BLaER1 treated with 17β-estradiol and CSF1 and Interleukin-3, amounts not matched to agents 10 nM and 100 nM (cell line): ENCODE measurements around the gene PSMD5.

Experiments used
- H3K27ac ChIP-seq, 11 experiments: shearing (Covaris generic); formaldehyde crosslinking; 2 replicates each; pipeline ENCODE4 v1.8.1; 2022
- H3K27me3 ChIP-seq, 11 experiments: shearing (Covaris generic); formaldehyde crosslinking; 2 replicates each; pipeline ENCODE4 v1.8.1; 2022
- H3K36me3 ChIP-seq, 11 experiments: shearing (Covaris generic); formaldehyde crosslinking; 2 replicates each; pipeline ENCODE4 v1.8.1; 2022
- H3K4me1 ChIP-seq, 10 experiments: shearing (Covaris generic); formaldehyde crosslinking; 2 replicates each; pipeline ENCODE4 v1.8.1; 2022
- H3K4me2 ChIP-seq, 11 experiments: shearing (Covaris generic); formaldehyde crosslinking; 2 replicates each; pipeline ENCODE4 v1.8.1; 2022
- H3K4me3 ChIP-seq, 10 experiments: shearing (Covaris generic); formaldehyde crosslinking; 2 replicates each; pipeline ENCODE4 v1.8.1; 2022
- H3K9ac ChIP-seq, 11 experiments: shearing (Covaris generic); formaldehyde crosslinking; 2 replicates each; pipeline ENCODE4 v1.8.1; 2022
- H3K9me3 ChIP-seq, 11 experiments: shearing (Covaris generic); formaldehyde crosslinking; replicated peaks in 1 of 11; 2 replicates each; pipeline ENCODE4 v1.8.1; 2022
- H4K20me1 ChIP-seq, 11 experiments: shearing (Covaris generic); formaldehyde crosslinking; 2 replicates each; pipeline ENCODE4 v1.8.1; 2022
- Cebpa-rat ChIP-seq, 11 experiments: shearing (Covaris generic); IDR thresholded peaks; 2 replicates each; pipeline ENCODE4 v1.8.1; 2022

Gene PSMD5

DNA sequence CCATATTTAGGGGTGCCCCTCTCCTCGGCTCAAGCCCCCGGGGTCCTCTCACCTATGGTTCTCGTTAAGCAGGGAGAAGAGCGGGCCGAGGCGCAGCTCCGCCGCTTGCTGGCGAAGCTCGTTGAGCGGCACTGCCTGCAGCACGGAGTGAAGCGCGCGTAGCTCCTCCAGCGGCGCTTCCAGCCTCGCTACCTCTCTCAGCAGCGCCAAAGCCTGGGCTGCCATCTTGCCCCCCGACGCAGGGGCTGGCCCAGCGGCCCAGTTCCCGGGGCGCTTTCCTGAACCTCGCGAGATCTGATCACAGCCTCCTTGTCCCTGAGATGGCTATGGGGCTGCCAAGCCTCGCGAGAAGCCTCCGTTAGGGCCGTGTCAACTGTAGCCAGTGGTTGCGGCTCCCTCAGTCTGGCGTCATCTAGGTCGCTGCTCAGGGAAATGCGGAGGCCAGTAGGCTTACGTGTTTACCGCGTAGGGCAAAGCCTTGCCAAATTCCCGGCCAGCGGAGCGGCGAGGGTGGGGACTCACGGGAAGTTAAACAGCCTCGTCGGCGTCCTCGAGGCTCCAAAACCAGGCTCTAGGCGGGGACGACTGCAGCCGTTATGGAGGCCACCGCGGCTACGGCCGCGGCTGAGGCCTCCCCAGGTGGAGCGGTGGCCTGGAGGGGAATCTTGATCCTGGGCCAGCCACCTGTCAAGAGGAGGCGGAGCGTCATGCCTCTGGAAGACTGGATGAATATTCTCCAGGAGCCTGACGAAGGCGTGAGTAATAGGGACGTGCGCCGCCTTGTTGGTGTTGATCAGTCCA lies at the start of gene PSMD5:
PSMD5 (minus strand) TSS at position 238 of the 801 bp plus-strand sequence; CDS start at position 225, 13 bp downstream.
- Histone ChIP-seq H3K9me3 (peaks cover 18 to 36% (median 32%) of the 10 kb centered on the region in 11 experiments), H4K20me1 (no peaks in the 10 kb centered on the region), H3K36me3 (no peaks in the 10 kb centered on the region; a peak in 1 of 22 replicates), H3K4me3 (peak within 1 kb of the TSS; percentile 32 to 68 (median 53)), H3K4me2 (peak within 1 kb of the TSS; percentile 44 to 74 (median 63)), H3K9ac (peak within 1 kb of the TSS; percentile 17 to 74 (median 63); a peak in 21 of 22 replicates), H3K27me3 (peaks cover 25 to 39% (median 31%) of the 10 kb centered on the region in 11 experiments), H3K4me1 (peaks cover 0 to 10% (median 3%) of the 10 kb centered on the region in 10 experiments; a peak in 3 of 20 replicates), H3K27ac (peak within 1 kb of the TSS in 8 of 11 experiments; percentile 24 to 58 (median 50); a peak in 13 of 22 replicates)
- TF ChIP-seq Cebpa-rat (IDR thresholded peaks at IDR 0.05) = no peak

DNA sequence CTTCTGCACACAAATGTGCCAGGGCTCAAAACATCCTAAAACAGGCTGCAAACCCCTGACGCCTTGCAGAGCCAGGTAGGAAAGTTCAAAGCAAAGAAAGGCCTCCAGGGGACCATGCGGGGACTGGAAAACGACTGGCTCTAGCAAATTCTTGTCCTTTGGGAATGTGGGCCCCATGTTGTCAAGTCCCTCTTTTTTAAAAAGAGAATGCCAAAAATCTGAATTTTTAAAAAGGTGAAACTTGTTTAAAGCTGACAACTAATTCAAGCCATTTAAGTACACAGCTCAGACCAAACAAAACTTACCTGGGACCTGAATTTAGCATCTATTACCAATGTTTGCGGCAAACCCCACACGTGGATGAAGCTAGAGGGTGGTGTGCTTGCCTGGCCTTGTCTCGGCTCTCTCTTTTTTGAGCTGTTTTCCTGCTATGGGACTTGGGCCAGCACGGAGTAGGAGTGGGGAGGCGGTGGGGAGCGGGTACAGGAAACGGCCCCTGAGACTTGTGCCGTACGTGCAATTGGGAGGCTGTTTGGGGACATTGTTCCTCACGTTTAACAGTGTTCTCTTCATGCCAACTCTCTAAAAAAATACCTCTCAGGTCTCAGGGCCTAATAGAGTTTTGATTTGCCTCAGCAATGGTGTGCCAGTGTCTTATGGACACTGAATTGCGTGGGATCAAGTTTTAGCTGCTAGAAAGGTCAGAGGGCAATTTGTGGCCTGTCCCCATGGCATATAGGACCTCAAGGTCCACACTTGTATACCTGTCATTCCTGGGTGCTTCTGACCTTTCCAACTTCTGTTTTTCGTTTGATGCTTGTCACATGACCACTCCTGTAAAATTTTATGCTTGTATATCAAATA lies 49.4 kb upstream of the PSMD5 start:
- H3K4me2 ChIP-seq = peak overlapping the region; percentile 49 to 94 (median 77)
- H3K27ac ChIP-seq = peak overlapping the region in 10 of 11 experiments; percentile 22 to 94 (median 78); a peak in 19 of 22 replicates
- H3K9ac ChIP-seq = peak overlapping the region in 9 of 11 experiments; percentile 41 to 77 (median 66); a peak in 17 of 22 replicates
- no peaks in the 10 kb centered on the region for H3K36me3 ChIP-seq
- no peaks in the 10 kb centered on the region for H4K20me1 ChIP-seq
- no peak overlapping the region for H3K4me3 ChIP-seq
- TF ChIP-seq Cebpa-rat (IDR thresholded peaks at IDR 0.05) = no peak
- no peaks in the 10 kb centered on the region for H3K27me3 ChIP-seq
- peaks cover 0 to 4% (median 0%) of the 10 kb centered on the region in 11 experiments; a peak in 2 of 22 replicates for H3K9me3 ChIP-seq
- peaks cover 40 to 100% (median 96%) of the 10 kb centered on the region in 10 experiments for H3K4me1 ChIP-seq

- Histone ChIP-seq H3K27me3 (no peaks in the 10 kb centered on the region), H3K36me3 (no peaks in the 10 kb centered on the region), H3K9ac (peak overlapping the region in 9 of 11 experiments; percentile 41 to 77 (median 66); a peak in 17 of 22 replicates), H3K27ac (peak overlapping the region in 9 of 11 experiments; percentile 55 to 94 (median 81); a peak in 18 of 22 replicates), H4K20me1 (no peaks in the 10 kb centered on the region), H3K9me3 (peaks cover 0 to 4% (median 0%) of the 10 kb centered on the region in 11 experiments; a peak in 2 of 22 replicates), H3K4me2 (peak overlapping the region; percentile 49 to 94 (median 77); a peak in 21 of 22 replicates), H3K4me1 (peaks cover 35 to 100% (median 97%) of the 10 kb centered on the region in 10 experiments), H3K4me3 (no peak overlapping the region; a peak in 1 of 20 replicates)
- TF ChIP-seq Cebpa-rat (IDR thresholded peaks at IDR 0.05) = no peak
Measured at GRCh38 chr9:120891245-120891883, 48.6 kb upstream of the PSMD5 start.

- Histone ChIP-seq H3K4me1 (peaks cover 43 to 100% (median 99%) of the 10 kb centered on the region in 10 experiments), H3K27me3 (no peaks in the 10 kb centered on the region), H3K4me3 (peak overlapping the region in 1 of 10 experiments; percentile 1; a peak in 3 of 20 replicates), H3K4me2 (peak overlapping the region; percentile 49 to 94 (median 77)), H3K9me3 (peaks cover 0 to 4% (median 0%) of the 10 kb centered on the region in 11 experiments; a peak in 2 of 22 replicates), H3K36me3 (no peaks in the 10 kb centered on the region), H3K27ac (peak overlapping the region in 10 of 11 experiments; percentile 8 to 94 (median 78); a peak in 18 of 22 replicates), H4K20me1 (no peaks in the 10 kb centered on the region), H3K9ac (peak overlapping the region in 10 of 11 experiments; percentile 1 to 77 (median 66); a peak in 17 of 22 replicates)
- no peak for TF ChIP-seq Cebpa-rat (IDR thresholded peaks at IDR 0.05)
Measured at GRCh38 chr9:120890320-120891244, 47.9 kb upstream of the PSMD5 start.

DNA sequence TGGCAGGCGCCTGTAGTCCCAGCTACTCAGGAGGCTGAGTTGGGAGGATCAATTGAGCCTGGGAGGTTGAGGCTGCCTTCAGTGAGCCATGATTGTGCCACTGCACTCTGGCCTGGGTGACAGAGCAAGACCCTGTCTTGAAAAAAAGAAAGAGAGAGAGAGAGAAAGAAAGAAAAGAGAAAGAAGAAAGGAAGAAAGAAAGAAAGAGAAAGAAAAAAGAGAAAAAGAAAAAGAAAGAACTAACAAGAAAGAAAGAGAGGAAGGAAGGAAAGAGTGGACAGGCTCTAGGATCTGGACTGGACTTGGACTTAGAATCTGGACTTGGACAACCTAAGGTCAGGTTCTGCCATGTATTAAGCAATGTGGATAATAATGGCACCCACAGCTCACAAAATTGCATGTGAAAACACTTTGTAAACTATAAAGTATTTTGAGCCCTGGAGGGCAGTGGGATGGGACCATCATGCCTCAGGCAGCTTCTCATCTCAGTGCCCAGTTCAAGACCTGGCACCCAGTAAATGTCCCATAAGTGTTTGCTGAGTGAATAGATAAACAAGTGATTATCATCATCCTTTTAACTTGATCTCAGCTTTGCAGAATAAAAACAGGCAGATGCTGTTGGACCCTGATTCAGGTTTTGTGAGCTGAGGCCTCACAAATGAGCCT lies 47.0 kb upstream of the PSMD5 start:
- no peaks in the 10 kb centered on the region for H3K27me3 ChIP-seq
- H3K4me2 ChIP-seq = peak overlapping the region; percentile 49 to 94 (median 77)
- H3K36me3 ChIP-seq = no peaks in the 10 kb centered on the region
- H3K27ac ChIP-seq = peak overlapping the region in 9 of 11 experiments; percentile 55 to 94 (median 81); a peak in 18 of 22 replicates
- peaks cover 44 to 100% (median 100%) of the 10 kb centered on the region in 10 experiments for H3K4me1 ChIP-seq
- H3K9ac ChIP-seq = peak overlapping the region in 9 of 11 experiments; percentile 49 to 77 (median 66); a peak in 15 of 22 replicates
- H3K4me3 ChIP-seq = 0 out of 20 replicates have a peak overlapping the region, but pooled peaks of 1 of the 10 experiments have one; percentile 1
- H4K20me1 ChIP-seq = no peaks in the 10 kb centered on the region
- no peak for TF ChIP-seq Cebpa-rat (IDR thresholded peaks at IDR 0.05)
- H3K9me3 ChIP-seq = peaks cover 0 to 4% (median 0%) of the 10 kb centered on the region in 11 experiments; a peak in 2 of 22 replicates

GRCh38 chr9:120888626-120889025 lies 45.9 kb upstream of the PSMD5 start:
- H3K4me1 ChIP-seq = peaks cover 44 to 99% (median 94%) of the 10 kb centered on the region in 10 experiments
- H3K4me2 ChIP-seq = peak overlapping the region in 8 of 11 experiments; percentile 5 to 94 (median 78); a peak in 10 of 22 replicates
- no peak overlapping the region for H3K4me3 ChIP-seq

More at GRCh38 chr9:120888626-120889025, 45.9 kb upstream of the PSMD5 start:
- H3K36me3 ChIP-seq = no peaks in the 10 kb centered on the region
- H3K9ac ChIP-seq = no peak overlapping the region
- peak overlapping the region in 6 of 11 experiments; percentile 50 to 94 (median 90); a peak in 12 of 22 replicates for H3K27ac ChIP-seq
- no peaks in the 10 kb centered on the region for H4K20me1 ChIP-seq
- no peaks in the 10 kb centered on the region for H3K9me3 ChIP-seq
- TF ChIP-seq Cebpa-rat (IDR thresholded peaks at IDR 0.05) = no peak
- no peaks in the 10 kb centered on the region for H3K27me3 ChIP-seq
